Stimulated activated CD8-positive, alpha-beta memory T cell treated with anti-CD3 and anti-CD28 coated beads, Interleukin-15, amount 100 ng/mL, for 48 hours (primary cell): Measurements from ENCODE around the gene PPP1R9A.

Source experiments
- DNase-seq, 2 donors: peaks; one replicate each; pipeline ENCODE4 v3.0.0-alpha.2; 2020; ENCODE audit warnings: low read depth in 2 of 2

The PPP1R9A gene

DNA sequence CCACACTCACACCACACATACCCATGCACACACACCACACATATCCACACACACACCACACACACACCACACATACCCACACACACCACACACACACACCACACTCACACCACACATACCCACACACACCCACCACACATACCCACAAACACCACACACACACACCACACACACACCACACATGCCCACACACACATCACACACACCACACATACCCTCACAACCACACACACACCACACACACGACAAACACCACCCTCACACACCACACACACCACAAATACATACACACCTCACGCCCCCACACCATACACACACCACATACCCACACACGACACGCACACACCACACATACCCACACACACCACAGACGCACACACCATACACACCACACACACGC is 297.2 kb downstream of the PPP1R9A start:
- no peak for DNase-seq

DNA sequence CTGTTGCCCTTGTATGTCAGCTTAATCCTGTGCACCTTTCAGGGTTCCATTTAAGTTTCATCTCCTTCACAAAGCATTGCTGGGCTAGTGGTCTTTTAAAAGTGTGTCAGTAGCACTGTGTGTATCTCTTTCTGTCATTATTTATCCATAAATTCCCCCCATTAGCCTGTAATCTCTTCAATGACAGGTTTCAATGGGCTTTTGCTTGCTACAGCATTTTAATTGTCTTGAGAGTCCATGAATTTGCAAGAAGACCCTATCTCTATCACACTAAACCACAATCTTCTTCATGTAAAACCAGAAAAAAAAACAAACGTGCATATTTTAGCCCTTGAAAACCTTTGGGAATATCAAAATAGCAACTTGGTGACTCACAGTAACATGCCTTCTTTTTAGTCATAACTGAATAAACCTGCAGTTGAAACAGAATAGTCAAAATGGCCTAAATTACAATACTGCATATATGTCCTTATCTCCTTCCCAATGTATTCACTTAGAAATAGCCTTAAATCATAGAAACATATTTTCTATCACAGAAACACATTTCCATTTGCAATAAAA is 298.4 kb downstream of the PPP1R9A start:
- DNase-seq, result no peak

DNA sequence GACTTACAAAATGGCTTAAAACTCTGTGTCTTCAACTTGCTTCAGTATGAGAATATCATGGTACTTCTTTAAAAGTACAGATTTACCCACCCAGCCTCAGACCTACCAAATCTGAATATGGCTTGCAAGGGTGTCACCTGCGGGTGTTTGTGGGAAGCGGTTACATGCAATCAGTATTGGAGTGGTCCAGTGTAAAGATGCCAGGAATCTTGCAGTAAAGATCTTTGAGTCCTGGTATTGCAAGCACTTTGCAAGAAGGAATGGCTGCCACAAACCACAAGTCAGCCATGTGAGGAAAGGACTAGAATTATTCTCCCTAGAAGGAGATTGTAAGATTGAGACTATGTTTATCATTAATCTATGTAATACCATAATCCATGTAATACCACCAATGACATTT is 301.9 kb downstream of the PPP1R9A start:
- no peak for DNase-seq

DNA sequence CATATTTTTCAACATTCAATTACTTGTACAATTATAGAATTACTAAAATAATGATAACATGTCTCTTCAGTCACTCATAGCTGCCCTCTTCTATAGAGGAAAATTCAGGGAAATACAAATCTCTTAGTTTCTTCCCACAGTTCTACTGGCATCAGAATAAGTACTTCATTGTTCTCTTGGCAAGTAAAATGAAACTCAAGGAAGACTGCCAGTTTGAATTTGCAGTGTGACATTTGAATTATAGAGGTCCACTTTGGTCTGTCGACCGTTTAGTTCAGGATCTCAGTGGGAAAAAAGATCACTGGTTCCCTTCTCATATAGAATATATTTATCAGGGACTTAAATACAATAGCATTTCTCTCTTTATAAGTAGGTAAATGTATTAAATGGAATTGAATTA is 302.4 kb downstream of the PPP1R9A start:
- no peak for DNase-seq

DNA sequence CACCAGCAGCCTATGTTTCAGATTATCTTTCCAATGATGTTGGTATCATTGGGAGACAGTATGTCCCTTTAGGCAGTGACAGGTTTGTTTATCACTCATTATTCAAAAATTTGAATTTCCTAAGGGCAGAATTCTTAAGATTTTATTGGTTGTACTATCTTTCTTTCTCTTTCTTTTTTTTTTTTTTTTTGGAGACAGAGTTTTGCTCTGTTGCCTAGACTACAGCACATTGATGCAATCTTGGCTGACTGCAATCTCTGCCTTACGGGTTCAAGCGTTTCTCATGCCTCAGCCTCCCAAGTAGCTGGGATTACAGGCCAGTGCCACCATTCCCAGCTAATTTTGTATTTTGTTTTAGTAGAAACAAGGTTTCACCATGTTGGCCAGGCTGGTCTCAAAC is 305.8 kb downstream of the PPP1R9A start:
- no peak for DNase-seq

DNA sequence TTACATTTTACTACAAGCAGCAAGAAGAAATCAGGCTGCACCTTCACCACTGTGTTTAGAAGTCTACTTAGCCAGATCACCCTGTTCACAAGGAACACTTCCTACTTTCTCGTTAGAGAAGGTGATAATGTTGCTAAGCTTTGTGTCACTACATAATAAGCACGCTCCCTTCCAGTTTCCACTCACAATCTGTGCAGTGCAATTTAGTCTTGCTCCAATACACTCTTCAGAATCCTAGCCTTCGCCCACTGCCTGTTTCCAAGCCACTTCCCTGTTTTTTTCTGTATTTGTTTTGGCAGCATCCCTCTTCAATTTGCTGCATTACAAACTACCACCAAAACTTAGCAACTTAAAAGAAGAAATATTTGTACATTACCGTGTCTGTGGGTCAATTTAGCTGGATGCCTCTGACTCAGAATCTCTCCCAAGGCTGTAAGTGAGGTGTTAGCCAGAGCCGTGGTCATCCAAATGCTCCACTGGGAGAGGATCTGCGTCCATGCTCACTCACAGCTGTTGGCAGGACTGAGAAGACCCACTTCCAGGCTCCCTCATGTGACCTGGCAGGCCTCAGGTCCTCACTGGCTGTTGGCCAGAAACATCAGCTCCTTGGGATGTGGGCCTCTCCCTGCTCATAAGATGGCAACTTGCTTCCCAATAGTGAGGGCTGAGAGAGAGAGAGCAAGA is 306.6 kb downstream of the PPP1R9A start:
- no peak for DNase-seq

DNA sequence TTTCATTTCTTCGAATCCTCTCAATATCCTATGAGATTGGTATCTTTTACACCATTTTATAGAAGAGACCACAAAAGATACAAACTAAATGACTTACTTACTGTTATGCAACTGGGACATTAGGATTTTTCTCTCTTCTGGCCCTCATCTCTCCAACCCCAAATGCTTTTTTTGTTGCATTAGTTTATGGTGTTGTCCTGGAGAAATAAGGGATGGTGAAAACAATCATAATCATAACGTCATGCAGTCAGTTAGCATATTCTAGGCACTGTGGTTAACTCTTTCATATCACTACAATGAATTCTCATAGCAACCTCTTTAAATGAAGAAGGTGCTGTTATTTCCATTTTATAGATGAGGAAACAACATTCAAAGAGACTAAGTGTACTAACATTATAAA is 312.3 kb downstream of the PPP1R9A start:
- DNase-seq, result no peak

DNA sequence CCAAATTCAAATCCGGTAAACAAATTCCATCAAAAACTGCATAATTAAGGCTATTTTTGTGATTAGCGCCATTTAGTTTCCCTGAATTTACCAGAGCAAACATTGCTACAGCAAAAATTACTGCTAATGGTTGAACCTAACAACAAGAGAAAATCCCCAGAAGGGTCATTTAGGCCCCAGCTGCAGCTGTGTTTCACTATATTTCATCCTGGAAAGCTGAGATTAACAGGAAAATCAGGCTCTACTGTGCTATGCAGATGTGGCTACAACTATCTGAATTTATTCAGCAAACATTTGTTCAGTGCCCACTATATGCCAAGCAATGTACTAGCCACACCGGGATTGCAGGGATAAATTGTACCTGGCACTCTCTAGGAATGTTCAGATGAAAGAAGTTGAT is 312.9 kb downstream of the PPP1R9A start:
- DNase-seq, result no peak

DNA sequence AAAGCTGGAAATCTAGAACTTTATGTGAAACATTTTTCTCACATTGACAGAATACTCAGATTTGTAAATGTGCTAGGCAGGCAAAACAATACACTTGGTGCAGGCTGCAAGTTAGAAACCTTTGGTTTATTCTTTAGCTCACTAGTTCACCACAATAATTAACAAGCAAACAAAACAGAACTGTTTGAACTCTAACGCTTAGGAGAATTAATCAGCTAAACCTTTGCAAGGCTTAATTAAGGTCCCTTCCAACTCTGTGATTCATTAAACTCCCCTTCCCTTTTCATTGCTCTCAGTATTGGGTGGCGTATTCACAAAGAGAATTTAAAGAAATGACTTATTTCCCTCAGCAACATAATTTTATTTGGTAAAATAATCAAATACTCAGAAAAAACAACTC is 317.9 kb downstream of the PPP1R9A start:
- no peak for DNase-seq

DNA sequence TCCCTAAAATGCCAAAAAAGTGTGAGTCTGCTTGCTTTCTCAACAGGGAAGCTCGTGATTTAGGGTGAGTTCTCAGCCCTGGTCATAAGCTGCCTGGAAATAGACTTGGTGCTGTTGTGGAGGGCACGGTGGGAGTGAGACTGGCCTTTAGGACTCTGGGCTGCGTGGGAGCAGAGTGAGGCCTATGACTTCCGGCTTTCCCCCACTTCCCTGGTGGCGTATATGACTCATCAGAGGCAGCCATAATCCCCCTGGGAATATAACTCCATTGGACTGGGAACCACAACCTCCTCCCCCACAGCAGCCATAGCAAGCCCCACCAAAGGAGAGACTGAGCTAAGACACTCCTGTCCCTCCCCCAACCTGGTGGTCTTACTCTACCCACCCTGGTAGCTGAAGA is 321.9 kb downstream of the PPP1R9A start:
- DNase-seq, result no peak

DNA sequence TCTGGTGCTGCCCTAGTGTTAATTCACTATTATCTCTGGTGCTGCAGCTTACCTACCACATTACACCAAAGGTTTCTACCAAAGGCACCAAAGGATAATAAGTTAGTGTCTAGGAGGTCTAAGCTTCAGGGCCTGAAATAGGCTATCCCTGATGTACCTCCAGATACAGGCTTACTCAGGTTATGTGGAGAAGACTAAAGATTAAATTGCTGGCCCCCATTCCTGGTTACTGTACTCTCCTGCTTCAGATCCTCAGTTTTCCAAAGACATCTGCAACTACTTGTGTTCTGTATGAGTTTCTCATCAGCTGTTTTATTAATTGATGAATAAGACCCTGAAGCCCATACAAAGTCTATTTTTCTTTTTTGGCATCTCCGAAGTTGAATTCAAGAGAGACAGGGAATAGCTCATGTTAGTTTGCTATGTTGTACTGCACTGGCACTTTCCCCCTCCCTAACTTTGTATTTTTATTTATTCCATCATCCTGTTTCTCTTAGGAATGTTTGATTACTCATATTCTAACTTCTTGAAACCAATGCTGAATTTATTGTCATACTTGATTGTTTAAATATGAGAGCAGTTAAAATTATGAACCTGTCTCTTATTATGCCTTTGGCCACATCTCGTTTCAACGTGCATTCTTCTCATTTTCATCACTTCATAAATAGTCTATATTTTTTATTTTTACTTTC is 331.0 kb downstream of the PPP1R9A start:
- DNase-seq, result no peak

DNA sequence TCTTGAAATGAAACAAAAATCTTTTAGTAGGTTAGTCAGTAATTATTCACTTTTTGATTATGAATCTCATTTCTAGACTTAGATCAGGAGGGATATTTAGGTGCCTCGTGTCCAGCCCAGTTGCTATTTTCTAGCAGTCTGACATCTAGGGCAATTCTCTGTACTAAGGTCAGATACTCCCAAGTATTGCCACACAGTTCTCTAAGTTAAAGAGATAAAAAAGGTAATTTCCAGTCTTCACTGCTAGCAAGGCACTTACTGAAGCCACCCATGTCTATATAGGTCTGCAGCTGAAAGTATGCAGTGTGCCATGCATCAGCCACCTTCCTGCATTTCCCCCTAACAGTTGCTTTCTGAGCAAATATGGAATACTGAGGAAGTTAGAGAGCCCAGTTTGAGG is 333.5 kb downstream of the PPP1R9A start:
- DNase-seq, result no peak

DNA sequence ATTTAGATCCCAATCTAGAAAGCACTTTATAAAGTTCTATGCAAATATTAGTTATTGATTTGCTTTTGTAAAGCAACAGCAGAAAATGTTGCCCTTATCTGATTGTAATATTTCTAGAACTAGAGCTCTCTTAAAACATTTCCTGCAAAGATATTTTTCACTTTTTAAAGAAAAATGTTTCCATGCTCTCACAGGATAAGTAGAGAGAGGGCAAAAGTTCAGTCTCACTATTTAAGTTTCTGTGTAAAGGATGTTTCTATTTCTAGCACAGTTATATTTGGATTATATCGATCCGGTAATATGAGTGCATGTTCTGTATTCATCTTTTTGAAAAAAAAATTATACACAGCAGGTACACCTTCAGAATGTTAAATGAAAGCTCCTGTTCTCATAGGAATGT is 334.9 kb downstream of the PPP1R9A start:
- no peak for DNase-seq

DNA sequence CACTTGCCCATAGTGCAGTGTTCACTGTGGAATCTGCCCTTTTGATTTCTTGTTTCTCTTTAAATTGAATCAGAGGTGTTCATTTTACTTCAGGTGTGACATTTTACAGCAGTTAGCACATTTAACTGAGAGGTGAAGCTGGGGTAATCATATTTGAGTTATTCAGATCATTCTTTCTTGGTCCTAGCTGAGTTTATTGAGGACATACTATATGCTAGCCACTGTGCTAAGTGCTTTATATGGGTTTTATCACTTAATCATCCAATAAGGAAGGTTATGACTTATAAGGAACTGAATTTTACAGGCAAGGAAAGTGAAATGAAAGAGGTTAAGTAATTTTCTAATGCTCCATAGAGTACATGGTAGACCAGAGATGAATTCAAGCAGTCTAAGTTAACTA is 337.2 kb downstream of the PPP1R9A start:
- DNase-seq, result no peak

DNA sequence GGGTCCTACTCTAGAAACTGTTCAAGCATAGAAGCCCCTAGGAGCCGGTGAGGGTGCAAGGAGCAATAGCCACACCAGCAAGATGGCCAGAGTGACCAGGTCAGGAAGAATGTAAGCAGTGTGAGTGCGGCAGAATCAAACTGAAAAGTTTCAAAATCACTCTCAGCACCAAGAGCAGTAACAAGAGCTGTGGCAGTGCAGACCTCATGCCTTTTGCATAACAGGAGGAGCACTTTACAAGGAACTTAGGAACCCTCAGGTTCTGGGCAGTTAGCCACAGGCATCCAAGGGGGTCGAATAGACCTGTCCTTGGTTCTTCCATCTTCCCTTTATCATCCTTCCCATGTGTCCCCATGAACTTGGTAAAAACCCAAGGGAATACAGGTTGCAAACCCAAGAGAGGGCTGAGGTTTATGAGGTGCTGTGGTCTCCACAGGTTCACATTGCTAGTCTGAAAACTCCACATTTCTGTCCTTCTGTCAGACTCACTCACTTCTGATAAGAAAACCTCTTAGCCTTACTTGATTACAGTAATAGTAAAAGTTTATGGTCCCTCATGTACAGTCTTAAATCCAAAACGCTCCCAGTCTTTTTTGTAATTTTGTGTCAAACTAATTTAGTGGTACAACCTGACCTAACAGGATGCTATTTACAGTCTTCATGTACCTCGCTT is 338.6 kb downstream of the PPP1R9A start:
- DNase-seq, result no peak

DNA sequence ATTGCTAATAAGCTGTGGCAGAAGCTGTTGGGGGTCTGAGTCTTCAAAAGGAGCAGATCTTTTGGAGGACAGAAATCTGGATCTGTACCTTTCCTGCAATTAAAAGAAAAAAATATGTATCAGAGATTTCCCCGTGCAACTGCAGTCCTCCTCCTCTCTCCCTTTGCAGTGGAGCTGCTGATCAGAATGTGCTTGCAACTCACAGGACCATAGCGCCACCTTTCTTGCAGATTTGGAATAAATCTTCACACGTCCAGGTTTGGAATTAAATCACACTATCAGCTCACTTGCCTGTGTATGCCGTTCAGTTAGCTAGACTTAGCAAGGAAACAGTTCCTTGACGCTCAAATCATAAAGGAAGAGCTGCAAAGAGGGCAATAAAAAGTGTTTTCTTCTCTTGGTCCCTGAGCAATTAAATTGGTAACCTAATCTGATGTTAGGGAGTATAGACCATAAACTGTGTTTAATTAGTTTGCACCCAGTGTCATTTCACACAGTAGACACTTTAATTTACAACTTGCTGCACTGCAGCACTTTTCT is 339.5 kb downstream of the PPP1R9A start:
- DNase-seq, result no peak

DNA sequence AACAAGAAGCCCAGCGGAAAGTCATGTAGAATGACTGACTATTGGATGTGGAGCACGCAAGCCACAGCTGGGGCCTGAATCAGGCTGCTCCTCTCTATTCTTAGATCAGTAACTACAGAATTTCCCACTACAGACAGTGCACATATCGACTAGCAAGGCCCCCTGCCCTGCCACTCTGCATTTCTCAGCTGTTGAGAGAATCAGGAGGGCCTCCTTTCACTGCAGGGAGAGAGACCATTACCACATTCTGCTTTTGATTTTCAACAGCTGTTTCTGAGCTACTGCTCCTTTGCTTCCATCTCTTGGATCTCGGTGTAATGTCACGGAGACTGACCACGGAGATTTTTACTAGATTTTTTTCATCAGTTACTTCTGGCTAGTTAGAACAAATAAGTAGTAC is 343.2 kb downstream of the PPP1R9A start:
- no peak for DNase-seq

DNA sequence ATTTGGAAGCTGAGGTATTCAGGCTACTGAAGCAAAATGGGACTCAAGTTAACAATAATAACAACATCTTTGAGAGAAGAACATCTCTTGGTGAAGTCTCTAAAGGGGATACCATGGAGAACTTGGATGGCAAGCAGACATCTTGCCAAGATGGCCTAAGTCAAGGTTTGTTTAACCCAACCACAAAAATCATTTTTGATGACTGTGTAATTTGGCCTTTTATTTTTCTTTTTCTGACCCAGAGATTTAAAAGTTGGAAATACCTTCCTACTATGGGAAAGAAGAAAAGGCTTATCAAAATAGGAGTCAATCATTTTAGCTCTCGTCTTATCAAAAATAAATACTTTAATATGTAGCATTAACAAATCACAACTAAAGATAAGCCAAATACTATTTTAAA is 344.6 kb downstream of the PPP1R9A start:
- no peak for DNase-seq

DNA sequence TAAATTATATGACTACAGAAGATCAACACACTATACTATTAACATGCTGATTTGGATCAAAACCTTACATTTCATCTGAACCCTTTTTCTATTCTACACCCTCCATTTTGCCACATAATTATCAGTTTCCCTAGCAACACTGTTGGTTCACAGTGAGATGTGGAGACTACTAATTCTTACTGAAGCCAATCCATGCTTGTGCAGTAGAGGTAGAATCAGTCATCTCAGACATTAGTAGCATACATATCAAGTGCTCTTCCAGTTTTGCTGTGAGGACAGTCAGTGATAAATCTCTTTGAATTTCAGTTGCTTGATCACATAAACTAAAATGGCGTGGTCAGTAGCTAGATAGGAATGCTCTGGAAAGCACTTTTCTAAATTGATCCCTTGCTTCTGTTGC is 346.6 kb downstream of the PPP1R9A start:
- DNase-seq, result no peak

DNA sequence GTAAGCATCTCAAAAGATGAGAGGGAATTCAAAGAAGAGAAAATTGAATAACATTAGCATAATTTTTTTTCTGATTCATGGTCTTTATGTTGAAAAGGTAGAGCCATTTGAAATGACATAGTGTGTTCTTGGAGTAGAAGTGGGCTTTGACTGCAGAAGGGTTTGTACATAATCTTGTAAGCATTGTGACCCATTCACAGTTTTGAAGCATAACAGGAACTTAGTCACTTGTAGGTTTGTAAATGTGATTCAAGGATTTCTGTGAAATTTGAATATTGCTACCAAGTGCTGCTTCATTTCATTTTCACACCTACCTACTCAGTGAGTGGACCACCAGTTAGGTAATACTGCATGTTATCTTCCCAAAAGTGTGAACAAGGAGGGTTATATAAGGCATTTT is 348.3 kb downstream of the PPP1R9A start:
- no peak for DNase-seq

DNA sequence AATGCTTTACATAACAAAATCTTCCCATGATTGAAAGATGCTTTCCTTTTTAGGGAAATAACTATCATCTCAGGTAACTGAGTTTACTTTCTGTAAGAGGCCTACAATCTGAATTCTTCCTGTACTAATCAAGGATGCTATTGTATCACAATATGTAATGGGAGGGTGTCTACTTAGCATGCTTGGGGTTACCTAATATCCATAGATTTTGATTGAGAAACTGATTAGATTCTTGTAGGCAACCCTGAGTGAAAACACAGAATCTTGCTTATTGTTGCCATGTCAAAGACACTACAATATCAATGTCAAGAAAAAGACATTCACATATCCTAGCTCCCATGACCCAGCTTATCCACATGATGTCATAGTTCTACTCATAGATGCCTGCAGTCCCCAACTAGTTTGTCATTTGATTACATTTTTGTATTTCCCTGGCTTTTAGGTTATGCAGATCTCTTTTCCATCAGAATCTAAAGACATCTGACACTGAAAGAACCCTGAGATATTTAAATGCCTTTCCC is 354.6 kb downstream of the PPP1R9A start:
- DNase-seq, result no peak

DNA sequence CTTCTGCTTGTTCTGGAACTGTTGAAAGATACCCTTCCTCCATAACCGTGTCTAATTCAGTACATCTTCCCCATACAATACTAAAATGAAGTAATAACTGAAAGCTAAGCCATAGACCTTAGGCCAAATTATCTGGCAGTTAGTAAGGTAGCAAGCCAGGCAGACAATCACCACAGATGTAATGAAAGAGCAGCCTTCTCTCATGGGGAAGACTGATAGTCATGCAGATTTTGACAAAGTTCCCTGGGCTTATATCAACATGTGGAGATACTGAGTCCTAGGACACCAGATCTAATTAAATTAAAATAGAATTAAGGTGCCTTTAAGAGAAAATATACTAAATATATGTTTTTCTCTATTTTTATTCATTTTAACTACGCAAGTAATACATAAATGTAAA is 355.5 kb downstream of the PPP1R9A start:
- DNase-seq, result no peak
